HG03025 (cell line): Measurements from ENCODE around the gene ANKRD33.

Experiments
- ATAC-seq: cut with Tn5 transposase; IDR thresholded peaks from one replicate; pipeline ENCODE4 v1.9.1; 2021; ENCODE audit warnings: mild to moderate bottlenecking, moderate library complexity; ENCODE audit not compliant: unreplicated experiment, low FRiP score

Gene ANKRD33

GRCh38 chr12:51937926-51938325 is 50.0 kb downstream of the ANKRD33 start:
- no peak for ATAC-seq

- no peak for ATAC-seq
Measured at GRCh38 chr12:51938726-51939125, 50.8 kb downstream of the ANKRD33 start.

- no peak for ATAC-seq
Measured at GRCh38 chr12:51941011-51941581, 53.2 kb downstream of the ANKRD33 start.
